Loucy (cell line): ENCODE data around the gene LACTB.

Experiments used
- CTCF ChIP-seq: fragments of 200-600 bp; sonication (generic); conservative IDR thresholded peaks from 2 replicates; pipeline ENCODE4 v1.5.1; 2014; ENCODE audit warnings: mild to moderate bottlenecking, antibody characterized with exemption, low read length
- EZH2phosphoT487 ChIP-seq: fragments of 200-600 bp; IDR thresholded peaks from 2 replicates; pipeline ENCODE4 v1.6.1; 2018; ENCODE audit warnings: antibody characterized with exemption, mild to moderate bottlenecking, moderate library complexity, borderline replicate concordance

GRCh38 chr15:63146684-63147083 lies 25.0 kb downstream of the LACTB start:
- TF ChIP-seq CTCF, result peak; percentile 35; the same call in 1 of the 2 replicates
- TF ChIP-seq EZH2phosphoT487, result no peak
